ENCODE measurements around the gene LGALS3BP.
"Not testable (repeated sequence)": the region's sequence is repeated elsewhere in the genome, so short reads cannot be mapped to it uniquely, and the experiment has no call there.

LGALS3BP gene

DNA sequence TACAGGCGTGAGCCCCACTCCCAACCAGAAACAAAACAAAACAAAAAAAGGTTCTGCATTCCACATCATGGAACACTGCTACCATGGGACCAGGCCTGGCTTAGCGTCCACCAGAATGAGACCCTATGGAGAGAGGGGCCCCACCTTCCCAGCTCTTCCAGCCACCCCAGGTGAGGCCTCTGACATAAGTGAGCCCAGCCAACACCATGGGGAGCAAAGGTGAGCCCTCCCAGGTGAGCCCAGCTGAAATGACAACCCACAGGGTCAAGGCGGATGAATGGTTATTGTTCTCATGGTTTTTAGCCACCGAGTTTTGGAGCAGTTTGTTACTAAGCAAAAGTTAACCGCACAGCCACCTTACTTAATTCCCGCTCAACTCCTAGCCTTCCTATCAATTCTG is 16.3 kb downstream of the LGALS3BP start:
- DNase-seq (ENCODE audit: low read depth in 1 of 2, low spot score in 1 of 2), result no peak
- Histone ChIP-seq H3K4me3 (replicated peaks; ENCODE audit: insufficient read depth, low read length) (no peak overlapping the region), H3K27me3 (ENCODE audit: insufficient read depth, poor library complexity, severe bottlenecking) (no peaks in the 10 kb centered on the region), H3K27ac (replicated peaks) (no peak overlapping the region)
- TF ChIP-seq POLR2AphosphoS5 (IDR thresholded peaks at IDR 0.05; ENCODE audit: low read depth), result no peak
- TF ChIP-seq, protein P1, sequence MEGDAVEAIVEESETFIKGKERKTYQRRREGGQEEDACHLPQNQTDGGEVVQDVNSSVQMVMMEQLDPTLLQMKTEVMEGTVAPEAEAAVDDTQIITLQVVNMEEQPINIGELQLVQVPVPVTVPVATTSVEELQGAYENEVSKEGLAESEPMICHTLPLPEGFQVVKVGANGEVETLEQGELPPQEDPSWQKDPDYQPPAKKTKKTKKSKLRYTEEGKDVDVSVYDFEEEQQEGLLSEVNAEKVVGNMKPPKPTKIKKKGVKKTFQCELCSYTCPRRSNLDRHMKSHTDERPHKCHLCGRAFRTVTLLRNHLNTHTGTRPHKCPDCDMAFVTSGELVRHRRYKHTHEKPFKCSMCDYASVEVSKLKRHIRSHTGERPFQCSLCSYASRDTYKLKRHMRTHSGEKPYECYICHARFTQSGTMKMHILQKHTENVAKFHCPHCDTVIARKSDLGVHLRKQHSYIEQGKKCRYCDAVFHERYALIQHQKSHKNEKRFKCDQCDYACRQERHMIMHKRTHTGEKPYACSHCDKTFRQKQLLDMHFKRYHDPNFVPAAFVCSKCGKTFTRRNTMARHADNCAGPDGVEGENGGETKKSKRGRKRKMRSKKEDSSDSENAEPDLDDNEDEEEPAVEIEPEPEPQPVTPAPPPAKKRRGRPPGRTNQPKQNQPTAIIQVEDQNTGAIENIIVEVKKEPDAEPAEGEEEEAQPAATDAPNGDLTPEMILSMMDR (IDR thresholded peaks at IDR 0.05; ENCODE audit: insufficient read depth, low read length), result no peak
- TF ChIP-seq REST (IDR thresholded peaks at IDR 0.05; ENCODE audit: insufficient replicate concordance, low read depth), result no peak
- TF ChIP-seq SPI1 (IDR thresholded peaks at IDR 0.05; ENCODE audit: borderline replicate concordance, low read depth), result no peak
- no peak for TF ChIP-seq GABPA (IDR thresholded peaks at IDR 0.05; ENCODE audit: low read depth)

- not testable (repeated sequence) for H3K27ac ChIP-seq (replicated peaks)
Observed at GRCh38 chr17:78962984-78963348, 16.8 kb downstream of the LGALS3BP start.

DNA sequence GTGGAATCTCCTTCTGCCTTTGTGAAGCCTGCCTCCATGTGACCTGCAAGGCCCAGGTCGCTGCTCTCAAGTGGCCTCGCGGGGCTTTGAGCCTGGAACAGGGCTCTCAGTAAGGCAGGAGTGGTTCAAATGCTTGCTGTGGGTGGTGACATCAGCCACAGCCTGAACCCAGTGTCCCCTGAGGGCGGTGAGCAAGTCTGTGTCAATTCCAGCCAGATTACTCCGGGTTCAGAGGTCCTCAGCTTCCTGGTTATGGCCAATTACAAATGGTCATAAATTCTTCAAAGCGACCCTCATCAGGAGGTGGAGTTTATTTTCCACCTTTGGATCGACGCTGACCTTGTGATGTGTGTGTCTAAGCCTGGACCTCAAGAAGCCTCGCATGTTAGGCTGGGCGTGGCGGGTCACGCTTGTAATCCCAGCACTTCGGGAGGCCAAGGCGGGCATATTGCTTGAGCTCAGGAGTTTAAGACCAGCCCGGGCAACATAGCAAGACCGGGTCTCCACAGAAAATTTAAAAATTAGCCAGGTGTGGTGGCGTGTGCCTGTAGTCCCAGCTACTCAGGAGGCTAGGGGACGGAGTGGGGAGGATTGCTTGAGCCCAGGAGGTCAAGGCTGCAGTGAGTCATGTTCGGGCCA is 17.3 kb downstream of the LGALS3BP start:
- Histone ChIP-seq H3K4me3 (replicated peaks; ENCODE audit: insufficient read depth, low read length) (no peak overlapping the region), H3K27me3 (ENCODE audit: insufficient read depth, poor library complexity, severe bottlenecking) (no peaks in the 10 kb centered on the region), H3K27ac (replicated peaks) (no peak overlapping the region)
- no peak for DNase-seq (ENCODE audit: low read depth in 1 of 2, low spot score in 1 of 2)
- TF ChIP-seq, protein P1 (IDR thresholded peaks at IDR 0.05; ENCODE audit: insufficient read depth, low read length), result no peak
- no peak for TF ChIP-seq POLR2AphosphoS5 (IDR thresholded peaks at IDR 0.05; ENCODE audit: low read depth)
- TF ChIP-seq GABPA (IDR thresholded peaks at IDR 0.05; ENCODE audit: low read depth), result no peak
- TF ChIP-seq SPI1 (IDR thresholded peaks at IDR 0.05; ENCODE audit: borderline replicate concordance, low read depth), result no peak
- TF ChIP-seq REST (IDR thresholded peaks at IDR 0.05; ENCODE audit: insufficient replicate concordance, low read depth), result no peak

More at GRCh38 chr17:78962984-78963348, 16.8 kb downstream of the LGALS3BP start:
- not testable (repeated sequence) for H3K27me3 ChIP-seq (ENCODE audit: insufficient read depth, poor library complexity, severe bottlenecking); DNase-seq (ENCODE audit: low read depth in 1 of 2, low spot score in 1 of 2); H3K4me3 ChIP-seq (replicated peaks; ENCODE audit: insufficient read depth, low read length)

DNA sequence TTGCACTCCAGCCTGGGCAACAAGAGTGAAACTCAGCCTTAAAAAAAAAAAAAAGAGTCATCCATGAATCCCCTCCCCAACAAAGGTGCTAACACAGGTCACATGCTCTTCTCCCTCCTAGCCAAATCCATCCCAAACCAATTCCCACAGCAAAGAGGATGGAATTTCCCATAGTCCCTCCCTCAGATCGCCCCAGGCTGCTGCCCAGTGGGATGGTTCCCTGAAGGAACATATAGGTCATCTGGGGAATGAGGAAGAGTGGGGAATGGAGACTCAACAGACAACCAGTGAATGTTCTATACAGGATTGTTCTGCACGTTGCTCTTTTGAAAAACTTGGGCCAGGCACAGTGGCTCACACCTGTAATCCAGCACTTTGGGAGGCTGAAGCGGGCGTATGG is 18.2 kb downstream of the LGALS3BP start:
- Histone ChIP-seq H3K4me3 (replicated peaks; ENCODE audit: insufficient read depth, low read length) (no peak overlapping the region), H3K27ac (replicated peaks) (no peak overlapping the region), H3K27me3 (ENCODE audit: insufficient read depth, poor library complexity, severe bottlenecking) (no peaks in the 10 kb centered on the region)
- no peak for DNase-seq (ENCODE audit: low read depth in 1 of 2, low spot score in 1 of 2)
- TF ChIP-seq REST (IDR thresholded peaks at IDR 0.05; ENCODE audit: insufficient replicate concordance, low read depth) (no peak), SPI1 (IDR thresholded peaks at IDR 0.05; ENCODE audit: borderline replicate concordance, low read depth) (no peak), GABPA (IDR thresholded peaks at IDR 0.05; ENCODE audit: low read depth) (no peak), POLR2AphosphoS5 (IDR thresholded peaks at IDR 0.05; ENCODE audit: low read depth) (no peak)
- TF ChIP-seq, protein P1 (IDR thresholded peaks at IDR 0.05; ENCODE audit: insufficient read depth, low read length), result no peak

Measured in HL-60 (cell line).